8988T (cell line): ENCODE results near the gene LY6G6D.

Experiments
- DNase-seq: peaks from one replicate; pipeline ENCODE4 v3.0.0; 2011

Gene LY6G6D

DNA sequence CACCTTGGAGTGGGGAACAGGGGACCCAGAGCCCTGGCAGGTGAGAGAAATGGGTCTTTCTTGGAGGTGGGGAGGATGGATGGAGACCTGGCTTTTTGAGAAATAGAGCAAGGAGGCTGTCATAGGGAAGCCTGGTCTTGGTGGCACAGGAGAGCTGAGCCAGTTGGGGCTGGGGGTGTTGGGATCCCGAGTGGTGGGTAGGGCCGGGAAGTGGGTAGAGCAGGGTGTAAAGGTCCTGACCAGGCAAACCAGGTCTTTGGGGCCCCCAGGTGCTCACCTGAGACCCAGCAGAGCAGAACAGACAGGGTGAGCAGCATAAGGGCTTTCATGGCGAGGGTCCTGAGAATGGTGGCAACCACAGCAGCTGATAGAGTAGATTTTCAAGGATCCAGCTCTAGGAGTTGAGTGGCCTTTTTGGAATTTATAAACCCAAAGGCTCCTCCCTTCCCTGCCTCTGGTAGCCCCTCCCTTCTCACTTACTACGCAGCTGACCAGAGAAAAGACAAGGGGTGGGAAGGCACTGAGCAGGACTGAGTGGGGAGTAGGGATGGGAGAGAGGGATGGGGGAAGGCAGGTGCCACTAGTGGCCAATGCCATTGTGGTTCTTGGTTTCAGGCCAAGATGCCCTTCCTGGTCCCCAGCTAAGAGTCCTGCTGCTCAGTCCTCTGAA lies 6.3 kb downstream of the LY6G6D start, which contains the start of gene LY6G6C:
LY6G6C (minus strand) TSS at position 396 of the 670 bp plus-strand sequence; CDS start at position 329, 67 bp downstream.
- DNase-seq: no peak

DNA sequence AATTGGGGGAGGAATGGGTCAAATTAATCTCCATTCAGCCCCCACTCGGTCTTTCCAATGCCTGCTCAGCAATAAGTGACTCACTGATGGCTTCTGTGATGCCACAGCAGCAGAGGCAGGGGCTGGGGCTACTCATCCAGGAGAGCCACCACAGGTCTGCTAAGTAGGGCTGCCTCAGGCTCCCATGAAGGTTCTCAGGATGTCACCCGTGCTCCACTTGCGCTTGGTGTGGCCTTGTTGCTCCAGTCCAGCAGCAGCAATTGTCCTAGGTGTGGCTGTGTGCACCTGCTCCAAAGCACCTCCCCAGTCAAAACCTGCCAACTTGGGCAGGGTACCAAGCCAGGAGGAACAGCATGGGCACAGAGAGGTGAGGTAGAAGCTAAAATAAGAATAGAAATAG lies 7.0 kb downstream of the LY6G6D start:
- DNase-seq: no peak

DNA sequence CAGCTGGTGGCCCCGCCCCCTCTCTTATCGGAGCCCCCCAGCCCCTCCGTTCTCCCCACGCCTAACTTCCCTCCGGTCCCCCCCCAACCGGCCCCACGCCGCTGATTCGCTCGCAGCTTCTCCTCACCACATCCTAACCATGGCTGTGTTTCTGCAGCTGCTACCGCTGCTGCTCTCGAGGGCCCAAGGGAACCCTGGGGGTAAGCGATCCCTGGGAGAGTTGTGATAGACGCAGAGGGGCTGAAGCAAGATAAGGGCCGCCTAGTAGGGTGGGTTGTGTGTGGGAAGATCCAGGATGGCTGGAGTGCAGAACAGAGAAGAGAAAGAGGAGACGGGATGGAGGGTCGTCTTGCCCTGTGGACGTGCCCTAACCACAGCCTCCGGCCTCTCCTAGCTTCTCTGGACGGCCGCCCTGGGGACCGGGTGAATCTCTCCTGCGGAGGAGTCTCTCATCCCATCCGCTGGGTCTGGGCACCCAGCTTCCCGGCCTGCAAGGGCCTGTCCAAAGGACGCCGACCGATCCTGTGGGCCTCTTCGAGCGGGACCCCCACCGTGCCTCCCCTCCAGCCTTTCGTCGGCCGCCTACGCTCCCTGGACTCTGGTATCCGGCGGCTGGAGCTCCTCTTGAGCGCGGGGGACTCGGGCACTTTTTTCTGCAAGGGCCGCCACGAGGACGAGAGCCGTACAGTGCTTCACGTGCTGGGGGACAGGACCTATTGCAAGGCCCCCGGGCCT lies 8.3 kb downstream of the LY6G6D start, which contains the start of gene MPIG6B:
MPIG6B (plus strand) TSS at position 129 of the 735 bp plus-strand sequence; CDS start at position 140, 11 bp downstream.
- DNase-seq: no peak

DNA sequence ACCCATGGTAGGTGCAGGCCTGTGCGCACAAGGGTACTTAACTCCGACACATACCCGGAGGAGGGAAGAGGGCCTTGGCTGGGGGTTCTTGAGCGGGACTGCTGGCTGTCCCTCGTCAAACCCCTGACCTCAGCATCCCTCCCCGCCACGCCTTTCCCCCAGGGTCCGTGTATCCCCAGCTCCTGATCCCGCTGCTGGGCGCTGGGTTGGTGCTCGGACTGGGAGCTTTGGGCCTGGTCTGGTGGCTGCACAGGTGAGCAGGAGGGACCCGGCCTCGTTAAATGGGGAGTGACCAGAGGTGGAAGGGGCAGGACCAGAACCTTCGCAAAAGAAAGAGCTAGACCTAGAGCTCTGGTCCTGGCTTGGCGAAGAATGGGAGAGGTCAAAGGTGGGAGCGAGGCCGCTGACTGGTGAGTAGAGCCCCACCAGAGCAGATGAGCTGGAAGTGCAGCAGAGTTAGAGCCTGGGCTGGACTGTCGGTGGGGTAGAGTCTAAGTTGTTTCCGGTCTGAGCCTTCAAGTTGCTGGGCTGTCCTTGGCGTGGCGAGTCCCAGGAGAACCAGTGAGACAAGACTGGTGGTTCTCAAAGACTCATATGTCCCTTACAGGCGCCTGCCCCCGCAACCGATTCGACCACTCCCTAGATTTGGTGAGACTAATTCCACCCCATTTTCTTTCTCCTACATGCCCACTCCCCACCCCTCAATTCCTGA lies 9.0 kb downstream of the LY6G6D start:
- no peak for DNase-seq

DNA sequence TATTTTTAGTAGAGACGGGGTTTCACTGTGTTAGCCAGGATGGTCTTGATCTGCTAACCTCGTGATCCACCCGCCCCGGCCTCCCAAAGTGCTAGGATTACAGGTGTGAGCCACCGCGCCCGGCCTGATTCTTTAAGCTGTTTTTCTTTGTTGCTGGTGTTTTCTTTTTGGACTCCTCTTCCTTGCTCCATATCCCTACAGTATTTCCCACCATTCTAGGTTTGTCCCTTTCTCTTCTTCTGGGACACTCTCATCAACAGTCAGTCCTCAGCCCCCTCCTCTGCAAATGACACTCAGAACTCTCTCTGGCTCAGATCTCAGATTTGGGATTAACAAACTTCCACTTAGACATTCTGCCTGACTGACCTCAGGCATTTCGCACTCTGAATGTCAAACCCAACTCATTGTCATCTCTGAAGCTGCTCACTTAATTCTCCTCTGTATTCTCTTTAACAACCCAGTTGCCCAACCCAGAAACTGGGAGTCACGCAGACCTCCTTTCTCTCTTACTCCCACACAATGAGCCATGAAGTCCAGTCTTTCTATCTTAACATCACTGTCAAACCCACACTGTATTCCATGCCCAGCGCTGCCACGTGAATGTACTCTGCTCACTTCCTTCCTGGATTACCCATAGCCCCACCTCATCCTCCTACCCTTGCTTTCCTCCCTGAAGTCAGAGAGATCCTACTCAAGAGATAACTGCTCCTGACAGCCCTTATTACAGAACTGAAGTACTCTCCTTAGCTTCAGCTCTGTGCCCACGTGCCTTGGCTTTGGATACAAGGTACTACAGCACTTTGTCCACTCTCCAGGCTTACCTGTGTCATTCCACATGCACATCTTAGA lies 10.6 kb downstream of the LY6G6D start:
- DNase-seq: no peak

DNA sequence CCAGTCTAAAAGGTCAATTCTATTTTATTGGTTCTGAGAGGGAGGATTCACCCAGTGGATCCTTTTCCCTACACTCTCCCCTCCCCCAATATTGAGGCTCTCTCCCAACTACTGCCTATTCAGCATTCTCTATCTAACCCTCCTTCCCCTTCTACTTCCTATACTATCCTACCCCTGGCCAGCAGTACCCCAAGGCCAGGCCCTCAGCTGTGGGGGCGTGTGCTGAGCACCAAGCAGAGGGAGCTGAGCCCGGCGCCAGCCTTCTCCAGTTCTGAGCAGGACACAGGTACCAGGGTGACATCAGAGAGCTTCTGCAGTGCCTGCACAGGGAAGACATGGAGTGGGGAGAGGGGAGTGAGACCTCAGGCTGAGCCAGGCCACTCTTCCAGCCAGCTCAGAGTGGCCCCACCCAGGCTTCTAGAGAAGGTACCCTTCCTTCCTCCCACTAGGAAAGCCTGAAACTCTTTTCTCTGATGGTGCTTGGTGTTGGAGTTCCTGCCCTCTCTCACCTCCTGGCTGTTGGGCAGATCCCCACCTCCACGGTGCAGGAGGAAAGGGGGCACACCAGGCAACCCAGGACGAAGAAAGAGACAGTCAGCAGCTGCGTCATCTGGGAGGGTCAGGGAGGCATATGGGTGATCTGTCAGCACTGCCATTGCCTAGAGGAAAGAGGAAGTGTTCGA lies 12.0 kb downstream of the LY6G6D start:
- no peak for DNase-seq

DNA sequence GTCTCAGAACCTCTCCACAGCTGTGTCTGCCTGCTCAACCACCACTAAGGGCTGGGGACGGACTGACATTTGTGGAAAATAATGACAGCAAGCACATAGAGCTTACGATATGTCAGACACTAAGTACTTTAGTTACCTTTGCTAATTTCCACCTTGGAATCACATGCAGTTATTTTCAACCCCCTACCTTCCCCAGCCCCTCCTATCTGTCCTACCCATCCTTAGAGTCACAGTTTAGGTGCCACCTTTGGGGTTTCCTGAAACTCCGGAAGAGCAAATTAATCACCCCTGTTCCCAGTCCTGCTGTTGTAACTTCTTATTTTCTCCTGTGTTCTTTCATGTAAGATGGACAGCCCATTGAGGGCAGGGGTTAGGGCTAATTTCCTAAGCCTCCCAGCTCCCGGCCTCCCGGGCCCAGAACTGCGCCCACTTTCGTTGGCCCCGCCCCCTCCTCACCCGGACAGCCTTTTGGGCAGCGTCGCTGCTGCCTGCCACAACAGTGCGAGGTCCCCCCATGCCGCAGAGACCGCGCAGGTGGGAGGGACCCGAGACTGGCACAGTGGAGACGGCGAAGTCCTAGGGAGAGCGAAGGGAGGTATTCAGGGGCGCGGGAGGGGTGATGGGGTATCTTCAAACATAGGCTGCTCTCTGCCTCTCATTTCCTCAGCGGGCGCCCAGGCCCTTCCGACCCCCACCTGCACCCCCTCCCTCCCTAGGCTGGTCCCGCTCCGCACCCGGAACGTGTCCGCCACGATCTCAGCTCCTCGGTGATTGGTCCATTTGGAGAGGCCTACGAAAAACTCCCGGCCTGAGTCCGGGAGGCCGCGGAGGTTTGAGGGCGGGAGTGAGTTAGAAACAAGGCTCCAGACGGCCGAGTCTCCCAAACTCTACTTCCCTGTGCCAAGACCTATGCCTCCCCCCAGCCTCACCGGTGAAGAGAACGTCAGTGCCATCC lies 12.8 kb downstream of the LY6G6D start:
- no peak for DNase-seq

DNA sequence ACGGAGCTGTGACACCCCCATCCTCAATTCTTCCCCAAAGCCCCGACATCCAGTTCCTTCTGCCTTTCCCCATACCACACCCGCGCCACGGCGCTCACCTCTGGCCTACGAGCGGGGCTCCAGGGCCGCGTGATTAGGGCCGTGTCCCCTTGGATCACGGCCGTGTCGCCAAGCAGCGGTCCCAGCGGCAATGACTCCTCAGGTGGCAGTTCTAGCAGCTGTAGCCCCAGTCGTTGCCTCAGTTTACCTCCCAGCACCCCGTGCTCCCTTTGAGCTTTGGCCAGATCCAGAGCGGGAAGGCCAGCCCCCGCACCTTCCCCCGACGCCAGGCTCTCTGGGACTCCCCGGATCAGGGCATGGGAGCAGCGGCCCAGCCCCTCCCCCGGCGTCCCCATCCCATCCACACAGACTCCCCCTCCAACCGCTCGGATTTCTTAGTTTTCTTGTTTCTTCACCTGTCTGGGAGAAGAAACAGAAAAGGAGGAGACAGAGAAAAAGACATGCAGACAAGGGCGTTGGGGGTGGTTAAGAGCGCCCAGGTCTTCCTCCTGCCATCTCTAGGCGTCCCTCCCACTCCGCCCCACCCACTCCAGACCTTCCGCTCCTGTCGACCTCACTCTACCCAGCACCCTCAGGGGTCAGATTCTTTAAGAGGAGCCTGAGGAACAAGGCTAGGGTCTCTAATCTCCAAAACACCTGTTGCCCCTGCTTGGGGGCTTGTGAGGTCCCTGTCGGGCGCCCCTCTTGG lies 13.8 kb downstream of the LY6G6D start, which contains the start of gene DDAH2:
DDAH2 (minus strand) TSS at position 533 of the 748 bp plus-strand sequence; CDS start at position 395, 138 bp downstream.
- DNase-seq: no peak

DNA sequence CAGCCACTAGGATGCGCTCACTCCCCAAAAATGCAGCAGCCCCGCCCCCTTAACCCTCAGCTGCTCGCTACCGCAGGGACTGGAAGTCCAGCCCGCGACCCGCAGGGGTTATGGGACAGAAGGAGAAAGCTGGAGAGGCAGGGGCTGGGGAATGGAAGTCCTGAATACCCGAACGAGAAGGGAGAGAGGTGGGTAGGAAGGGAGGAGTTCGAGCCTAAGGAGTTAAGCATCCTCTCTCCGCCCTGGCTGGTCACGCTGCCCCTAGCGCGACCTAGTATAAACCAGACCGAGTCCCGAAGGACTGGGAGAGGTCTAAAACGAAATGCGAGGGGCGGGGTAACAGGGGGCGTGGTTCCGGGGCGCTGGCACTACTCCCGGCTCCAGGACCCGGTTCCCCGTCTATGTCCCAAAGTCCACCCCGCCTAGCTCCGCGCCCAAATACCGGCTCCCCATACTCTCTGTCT lies 14.4 kb downstream of the LY6G6D start:
- peak; percentile 89 for DNase-seq

DNA sequence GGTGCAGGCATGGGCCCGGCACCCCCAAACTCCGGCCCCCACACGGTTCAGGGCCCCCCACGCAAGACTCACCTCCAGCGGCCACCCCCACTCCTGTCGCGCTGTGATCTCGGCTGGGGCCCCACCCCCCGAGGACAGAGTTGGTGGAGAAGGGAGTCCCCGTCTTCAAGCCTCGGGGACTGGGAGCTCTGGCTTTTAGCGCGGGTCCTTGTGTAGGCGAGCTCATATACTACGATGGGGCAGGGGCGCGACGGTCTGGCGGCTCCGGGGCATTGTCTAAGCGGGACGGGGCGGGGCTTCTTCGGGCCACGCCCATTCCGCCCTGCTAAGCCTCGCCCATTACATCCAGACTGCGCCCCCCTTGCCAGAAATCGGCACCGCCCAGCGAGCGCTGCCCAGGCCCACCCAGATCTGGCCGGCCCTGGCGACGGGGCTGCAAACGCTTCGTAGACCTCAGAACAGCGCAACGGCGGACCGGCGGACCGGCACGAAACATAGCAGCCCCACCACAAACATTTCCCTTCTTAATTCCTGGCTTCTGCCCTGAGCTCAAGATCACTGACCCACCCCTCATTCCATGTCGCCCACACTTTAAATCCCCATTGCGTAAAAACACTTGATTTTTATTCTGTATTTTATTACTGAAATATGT lies 15.0 kb downstream of the LY6G6D start:
- peak; percentile 84 for DNase-seq

DNA sequence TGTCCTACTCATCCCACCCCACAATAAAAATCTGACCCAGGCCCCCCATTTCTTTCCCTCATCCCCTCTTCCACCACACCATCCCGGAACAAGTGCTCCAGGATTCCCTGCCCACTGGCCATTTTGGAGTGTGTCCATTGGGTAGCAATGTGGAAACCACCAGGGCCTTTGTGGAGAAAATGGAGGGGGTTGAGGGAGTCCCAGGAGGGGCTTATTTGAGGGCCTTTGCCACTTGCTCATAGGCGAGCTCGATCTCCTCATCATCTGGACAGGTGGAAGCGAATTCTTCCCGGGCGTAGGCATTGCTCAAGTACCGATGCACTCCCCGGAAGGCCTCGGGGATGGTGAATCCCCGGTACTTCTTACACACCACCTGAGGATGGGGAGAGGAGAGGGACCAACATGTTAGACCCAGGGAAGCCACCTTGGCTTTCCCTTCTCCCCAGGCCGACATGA lies 15.5 kb downstream of the LY6G6D start:
- DNase-seq: no peak

DNA sequence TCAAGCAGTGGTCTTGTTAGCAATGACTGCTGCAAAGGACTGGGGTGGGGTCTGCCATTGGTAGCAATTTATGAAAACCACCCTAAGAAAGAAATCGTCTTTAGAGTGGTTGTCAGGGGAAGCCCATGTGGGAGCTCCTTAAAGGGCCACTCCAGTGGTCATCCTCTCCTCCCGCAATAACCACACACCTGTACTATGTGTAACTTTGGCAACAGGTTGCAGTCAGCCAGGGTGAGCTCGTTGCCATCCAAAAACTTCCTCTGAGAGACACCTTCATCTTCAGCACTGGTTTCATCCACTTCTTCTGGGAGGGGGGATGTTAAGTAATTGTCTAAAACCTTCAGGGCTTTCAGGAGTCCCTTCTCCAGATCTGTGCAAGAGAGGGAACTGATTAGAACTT lies 16.9 kb downstream of the LY6G6D start:
- DNase-seq: no peak

DNA sequence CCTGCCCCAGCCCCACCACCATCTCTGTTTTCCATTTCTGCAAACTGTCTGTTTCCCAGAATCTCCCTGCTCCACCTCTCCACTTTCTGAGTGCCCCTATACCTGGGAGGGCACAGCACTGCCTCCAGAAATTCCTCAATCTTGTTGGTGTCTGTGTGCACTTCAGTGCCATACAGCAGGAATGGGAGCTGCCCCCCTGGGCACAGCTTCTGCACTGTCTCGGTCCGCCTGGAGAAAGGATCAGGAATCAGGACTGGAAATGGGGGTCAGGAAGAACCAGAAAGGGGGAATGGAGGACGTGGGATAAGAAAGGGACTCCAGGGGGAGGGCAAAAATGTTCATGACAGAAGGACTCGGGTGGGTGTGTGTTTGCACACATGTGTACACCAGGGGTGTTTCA lies 18.6 kb downstream of the LY6G6D start:
- DNase-seq: no peak

DNA sequence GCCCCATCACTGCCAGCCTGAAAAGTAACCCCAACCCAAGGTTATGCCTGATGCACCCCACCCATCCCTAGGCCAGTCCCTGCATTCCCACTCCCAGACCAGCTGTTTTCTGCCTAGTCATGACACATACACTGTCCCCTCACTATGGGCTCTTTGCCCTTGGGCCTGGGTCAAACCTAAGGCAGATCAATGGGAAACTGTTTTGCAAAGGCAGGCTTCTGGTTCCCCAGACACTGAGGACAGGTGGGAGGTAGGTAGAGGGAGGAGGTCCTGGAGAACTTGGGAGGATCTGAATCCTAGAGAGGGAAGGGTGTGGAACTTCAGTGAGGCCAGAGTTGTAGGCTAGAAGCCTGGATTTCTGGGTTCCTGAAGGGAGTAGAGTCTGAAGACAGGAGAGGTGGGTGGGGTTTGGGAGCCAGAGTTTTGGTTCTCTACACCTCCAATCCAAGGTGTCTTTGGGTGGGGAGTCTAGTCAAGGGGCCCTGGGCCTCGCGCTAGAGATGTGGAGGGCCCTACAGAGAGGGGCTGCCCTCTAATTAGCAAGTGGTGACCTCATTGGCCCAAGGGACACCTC lies 19.2 kb downstream of the LY6G6D start:
- no peak for DNase-seq

DNA sequence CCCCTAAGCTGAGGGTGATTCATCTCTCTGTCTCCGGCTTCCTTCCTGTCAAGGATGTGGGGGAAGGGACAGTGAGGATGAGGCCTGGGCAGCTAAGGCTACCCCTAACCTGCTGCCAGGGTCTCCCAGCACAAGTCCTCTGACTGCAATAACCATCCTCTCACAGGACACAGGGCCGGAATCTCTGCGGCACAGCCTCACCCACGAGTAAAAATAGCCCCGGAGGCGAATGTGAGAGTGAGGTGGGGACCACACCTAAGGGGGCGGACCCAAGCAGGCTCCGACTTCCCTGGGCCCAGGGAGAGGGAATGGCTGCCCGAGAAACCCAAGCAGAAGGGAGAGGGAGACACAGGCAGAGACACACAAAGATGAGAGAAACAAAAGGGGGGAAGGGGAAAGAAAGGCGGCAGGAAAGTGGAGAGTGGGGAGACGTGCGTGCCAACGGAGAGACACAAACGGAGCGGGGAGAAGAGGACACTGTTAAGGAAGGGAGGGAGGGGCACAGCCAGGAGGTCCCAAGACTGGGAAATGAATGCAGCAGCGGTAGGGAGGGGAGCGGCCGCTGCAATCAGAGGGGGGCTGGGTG lies 19.8 kb downstream of the LY6G6D start:
- DNase-seq: peak; percentile 82

DNA sequence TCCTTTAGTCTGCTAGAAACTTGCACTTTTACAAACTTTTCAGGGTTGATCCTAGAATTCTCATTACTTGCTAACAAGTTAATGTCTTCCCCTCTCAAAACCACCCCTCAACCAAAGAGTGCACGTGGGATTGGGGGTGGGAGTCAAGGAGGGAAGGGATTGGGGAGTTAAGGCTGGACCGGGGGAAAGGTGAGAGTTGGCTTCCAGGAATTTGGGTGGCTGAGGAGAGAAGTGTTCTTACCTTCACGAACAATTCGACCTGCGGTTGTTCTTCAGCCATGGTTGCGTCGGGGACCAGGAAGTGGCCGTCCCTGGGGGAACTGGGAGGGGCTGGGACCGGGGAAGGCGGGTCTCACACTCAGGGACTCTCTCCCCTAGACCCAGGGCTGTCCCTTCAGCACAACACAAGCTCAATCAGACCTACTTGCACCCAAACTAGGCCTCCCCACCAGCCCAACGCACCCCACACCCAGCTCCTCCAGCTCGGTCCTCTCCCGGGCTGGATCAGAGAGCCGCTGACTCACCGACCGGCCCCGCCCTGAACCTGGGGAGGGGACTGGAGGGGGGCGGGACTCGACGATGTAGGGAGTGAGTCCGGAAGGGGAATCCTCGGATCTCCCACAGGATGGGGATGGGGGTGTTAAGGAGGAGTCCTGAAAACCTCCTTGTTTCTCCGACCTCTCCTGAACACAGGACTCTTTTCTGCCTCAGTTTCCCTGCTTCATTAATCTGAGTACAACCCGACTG lies 21.0 kb downstream of the LY6G6D start, which contains the start of gene CLIC1:
CLIC1 (minus strand) TSS at position 510 of the 747 bp plus-strand sequence; CDS start at position 280, 230 bp downstream.
- peak; percentile 88 for DNase-seq

DNA sequence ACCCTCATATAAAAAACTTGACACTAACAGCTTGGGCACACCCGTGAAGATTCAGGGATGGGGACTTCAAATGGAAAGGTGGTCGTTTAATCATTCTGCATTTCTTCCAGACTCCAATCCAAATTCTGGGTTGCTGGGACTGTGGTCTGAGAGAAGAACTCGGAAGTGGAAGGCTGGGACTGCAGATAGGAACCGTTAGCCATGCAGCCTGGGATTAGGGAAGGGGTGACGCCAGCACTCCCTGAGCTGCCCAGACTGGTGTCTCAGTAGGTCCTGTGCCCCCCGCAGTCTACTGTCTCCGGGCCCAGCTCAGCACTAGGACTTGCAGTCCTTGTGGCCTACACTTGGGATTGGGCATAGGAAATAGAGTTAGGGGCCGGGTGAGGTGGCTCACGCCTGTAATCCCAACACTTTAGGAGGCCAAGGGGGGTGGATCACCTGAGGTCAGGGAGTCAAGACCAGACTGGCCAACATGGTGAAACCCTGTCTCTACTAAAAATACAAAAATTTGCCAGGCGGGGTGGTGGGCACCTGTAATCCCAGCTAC lies 21.7 kb downstream of the LY6G6D start:
- DNase-seq: no peak
